B cell (primary cell): ENCODE measurements around the gene PRR18. TPM values are rescaled to one million over a fixed set of nuclear protein-coding genes. Genes with fewer than 3 reads are reported as not detected.

Experiments
- ATAC-seq: fragments of 200-7000 bp; cut with Tn5 transposase; one replicate; pipeline ENCODE4 v1.10.0; 2021; ENCODE audit warnings: low read depth, mild to moderate bottlenecking, moderate number of reproducible peaks, moderate library complexity
- CTCF ChIA-PET: fragments of 350-600 bp; sonication (Branson Sonifier 250); formaldehyde crosslinking; loops from one replicate; lab custom pipeline; 2021; ENCODE audit warnings: antibody characterized with exemption, inconsistent platforms; lab: Charles Lee
- POLR2A ChIA-PET: fragments of 350-600 bp; sonication (Branson Sonifier 250); formaldehyde crosslinking; loops from one replicate; lab custom pipeline; 2021; ENCODE audit warnings: antibody characterized with exemption; lab: Charles Lee
- DNase-seq: peaks from one replicate; pipeline ENCODE4 v3.0.0; 2013
- H2AFZ ChIP-seq: 2 replicates; pipeline ENCODE4 v1.6.1; 2012; ENCODE audit warnings: mild to moderate bottlenecking, low read depth, low read length; ENCODE audit not compliant: insufficient read depth, poor library complexity, severe bottlenecking
- H3K27ac ChIP-seq, 2 donors: 1 replicate in 1 of 2; 2 replicates in 1 of 2; pipeline ENCODE4 v1.5.1; 2012 to 2013; ENCODE audit warnings: low read length in 2 of 2, mild to moderate bottlenecking in 2 of 2, moderate library complexity in 1 of 2
- H3K27me3 ChIP-seq, 4 experiments: fragments of 200-600 bp in 1 of 4; sonication (generic) in 1 of 4; replicated peaks in 1 of 4; 1 replicate in 2 of 4; 2 replicates in 2 of 4; pipeline versions ENCODE4 v1.6.1 to v1.7.0; 2013 to 2016; ENCODE audit warnings: low read length in 3 of 4, mild to moderate bottlenecking in 2 of 4, mixed read lengths in 1 of 4, moderate library complexity in 1 of 4; ENCODE audit not compliant: insufficient read depth in 4 of 4, control insufficient read depth in 3 of 4; ENCODE audit errors: control extremely low read depth in 1 of 4
- H3K36me3 ChIP-seq, 2 experiments: replicated peaks in 1 of 2; 1 replicate in 1 of 2; 2 replicates in 1 of 2; pipeline versions ENCODE4 v1.6.1 to v1.7.1; 2013; ENCODE audit warnings: low read length in 1 of 2; ENCODE audit not compliant: insufficient read depth in 2 of 2, control insufficient read depth in 1 of 2; ENCODE audit errors: control extremely low read depth in 1 of 2, extremely low read depth in 1 of 2
- H3K4me1 ChIP-seq, 2 donors: fragments of 200-600 bp in 1 of 2; sonication (generic) in 1 of 2; 1 replicate in 1 of 2; 2 replicates in 1 of 2; pipeline versions ENCODE4 v1.5.1 to v1.6.1; 2013 to 2017; ENCODE audit warnings: low read length in 2 of 2; ENCODE audit not compliant: control insufficient read depth in 2 of 2, insufficient read depth in 2 of 2
- H3K4me2 ChIP-seq: replicated peaks from 2 replicates; pipeline ENCODE3; 2012; ENCODE audit warnings: mild to moderate bottlenecking, low read depth, low read length; ENCODE audit not compliant: poor library complexity, severe bottlenecking
- H3K4me3 ChIP-seq, 5 experiments: fragments of 200-600 bp in 1 of 5; sonication (generic) in 1 of 5; 1 replicate in 3 of 5; 2 replicates in 2 of 5; pipeline versions ENCODE4 v1.5.1 to v1.7.0; 2011 to 2016; ENCODE audit warnings: low read length in 4 of 5, mild to moderate bottlenecking in 4 of 5, low read depth in 2 of 5, control low read depth in 1 of 5, moderate library complexity in 1 of 5; ENCODE audit not compliant: insufficient read depth in 1 of 5; ENCODE audit errors: control extremely low read depth in 1 of 5, extremely low read depth in 1 of 5
- H3K79me2 ChIP-seq: fragments of 200-600 bp; sonication (generic); one replicate; pipeline ENCODE4 v1.6.0; 2016; ENCODE audit warnings: low read length; ENCODE audit not compliant: control insufficient read depth, insufficient read depth
- H3K9ac ChIP-seq: fragments of 200-600 bp; sonication (generic); 2 replicates; pipeline ENCODE4 v1.6.1; 2017; ENCODE audit warnings: mild to moderate bottlenecking, low read length, moderate library complexity
- H3K9me3 ChIP-seq, 3 donors: one replicate each; pipeline versions ENCODE4 v1.6.1 to v1.7.1; 2013; ENCODE audit warnings: low read length in 2 of 3; ENCODE audit not compliant: control insufficient read depth in 2 of 3, insufficient read depth in 1 of 3; ENCODE audit errors: control extremely low read depth in 1 of 3
- H4K20me1 ChIP-seq: 2 replicates; pipeline ENCODE4 v1.6.0; 2012; ENCODE audit warnings: mild to moderate bottlenecking, low read length; ENCODE audit not compliant: insufficient read depth, control insufficient read depth, poor library complexity, severe bottlenecking
- H3K27ac Mint-ChIP-seq: one replicate; pipeline ENCODE4 v1.8.0; 2021; ENCODE audit warnings: mixed read lengths
- H3K27me3 Mint-ChIP-seq: one replicate; pipeline ENCODE4 v1.8.0; 2021; ENCODE audit warnings: mixed read lengths
- H3K4me1 Mint-ChIP-seq: one replicate; pipeline ENCODE4 v1.8.0; 2021; ENCODE audit warnings: mixed read lengths
- H3K4me3 Mint-ChIP-seq: one replicate; pipeline ENCODE4 v1.8.0; 2021; ENCODE audit warnings: mixed read lengths
- H3K9me3 Mint-ChIP-seq: one replicate; pipeline ENCODE4 v1.8.0; 2022; ENCODE audit warnings: mixed read lengths; ENCODE audit not compliant: insufficient read depth
- WGBS: methylation state at CpG from one replicate; pipeline ENCODE4 v1.1.5; 2013; ENCODE audit warnings: missing lambda C conversion rate; ENCODE audit not compliant: insufficient coverage; 5-methylcytosine and 5-hydroxymethylcytosine counted together
- intact Hi-C: fragments of 100-400 bp; cut with micrococcal nuclease; formaldehyde crosslinking; loops from one replicate; pipeline ENCODE4 v1.10.0; 2022
- polyA plus RNA-seq: library from polyadenylated mRNA; depleted of rRNA; stranded (reverse); fragments of >200 nt; gene quantifications from 2 replicates; pipeline ENCODE4 v1.2.3, GENCODE V29; 2012
- total RNA-seq, 2 donors: library from RNA; stranded (reverse); fragments of 120-200 nt in 1 of 2; gene quantifications; 1 replicate in 1 of 2; 2 replicates in 1 of 2; pipeline versions ENCODE4 v1.2.3 to v1.2.4, GENCODE V29; 2013 to 2022
- TF ChIP-seq, protein P1 (sequence below): fragments of 200-600 bp; IDR thresholded peaks from one replicate; pipeline ENCODE4 v1.8.0; 2022; ENCODE audit warnings: antibody characterized with exemption, mild to moderate bottlenecking

PRR18 gene
- total and polyA plus RNA-seq, 2 donors (not counting 1 experiment from before 2014, with no cell fraction given), result not detected

DNA sequence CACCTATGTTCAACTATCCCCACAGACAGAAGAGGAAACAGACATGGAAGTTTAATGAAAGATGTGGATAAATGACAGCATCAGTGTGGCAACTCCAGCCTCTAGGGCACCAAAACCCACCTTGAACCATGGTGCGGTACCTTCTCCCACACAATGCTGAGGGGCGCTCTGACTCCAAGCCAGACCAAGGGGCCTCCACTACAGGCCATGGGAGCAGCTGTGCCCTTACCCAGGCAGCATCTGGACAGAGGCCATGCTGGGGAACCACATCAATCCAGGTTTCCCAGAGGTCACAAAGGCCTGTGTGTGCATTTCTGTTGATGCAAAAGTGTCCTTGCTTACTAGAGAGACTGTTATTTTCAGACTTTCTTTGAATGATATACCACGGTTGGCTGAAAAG, 4.1 kb downstream of the PRR18 start:
- CTCF ChIA-PET, result interaction anchor here (1.5 to 15.9 kb wide), 3 partner anchors 9 to 93 kb away, joined by 3 to 266 read pairs (median 9); no protein-coding TSS in a partner anchor
- Histone ChIP-seq H4K20me1 (no peaks in the 10 kb centered on the region), H3K9me3 (no peaks in the 10 kb centered on the region), H3K9ac (no peak overlapping the region), H3K4me3 (no peak overlapping the region), H3K79me2 (no peaks in the 10 kb centered on the region), H3K27me3 (peaks cover 0 to 38% (median 22%) of the 10 kb centered on the region in 4 experiments), H3K36me3 (no peaks in the 10 kb centered on the region), H3K4me2 (no peak overlapping the region), H3K27ac (no peak overlapping the region), H3K4me1 (peaks cover 13 to 17% of the 10 kb centered on the region in 2 donors), H2AFZ (no peak overlapping the region)
- Mint-ChIP-seq H3K9me3 (no peaks in the 10 kb centered on the region), H3K4me3 (no peak overlapping the region), H3K27me3 (peaks cover 50% of the 10 kb centered on the region), H3K27ac (no peak overlapping the region), H3K4me1 (peaks cover 8% of the 10 kb centered on the region)
- ATAC-seq (no peak), DNase-seq (no peak)
- WGBS, result 100% methylated on average over 2 of the region's 3 CpGs
- TF ChIP-seq, protein P1, sequence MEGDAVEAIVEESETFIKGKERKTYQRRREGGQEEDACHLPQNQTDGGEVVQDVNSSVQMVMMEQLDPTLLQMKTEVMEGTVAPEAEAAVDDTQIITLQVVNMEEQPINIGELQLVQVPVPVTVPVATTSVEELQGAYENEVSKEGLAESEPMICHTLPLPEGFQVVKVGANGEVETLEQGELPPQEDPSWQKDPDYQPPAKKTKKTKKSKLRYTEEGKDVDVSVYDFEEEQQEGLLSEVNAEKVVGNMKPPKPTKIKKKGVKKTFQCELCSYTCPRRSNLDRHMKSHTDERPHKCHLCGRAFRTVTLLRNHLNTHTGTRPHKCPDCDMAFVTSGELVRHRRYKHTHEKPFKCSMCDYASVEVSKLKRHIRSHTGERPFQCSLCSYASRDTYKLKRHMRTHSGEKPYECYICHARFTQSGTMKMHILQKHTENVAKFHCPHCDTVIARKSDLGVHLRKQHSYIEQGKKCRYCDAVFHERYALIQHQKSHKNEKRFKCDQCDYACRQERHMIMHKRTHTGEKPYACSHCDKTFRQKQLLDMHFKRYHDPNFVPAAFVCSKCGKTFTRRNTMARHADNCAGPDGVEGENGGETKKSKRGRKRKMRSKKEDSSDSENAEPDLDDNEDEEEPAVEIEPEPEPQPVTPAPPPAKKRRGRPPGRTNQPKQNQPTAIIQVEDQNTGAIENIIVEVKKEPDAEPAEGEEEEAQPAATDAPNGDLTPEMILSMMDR, result no peak
- intact Hi-C loops, result no loop called here
- POLR2A ChIA-PET, result no interaction called here

DNA sequence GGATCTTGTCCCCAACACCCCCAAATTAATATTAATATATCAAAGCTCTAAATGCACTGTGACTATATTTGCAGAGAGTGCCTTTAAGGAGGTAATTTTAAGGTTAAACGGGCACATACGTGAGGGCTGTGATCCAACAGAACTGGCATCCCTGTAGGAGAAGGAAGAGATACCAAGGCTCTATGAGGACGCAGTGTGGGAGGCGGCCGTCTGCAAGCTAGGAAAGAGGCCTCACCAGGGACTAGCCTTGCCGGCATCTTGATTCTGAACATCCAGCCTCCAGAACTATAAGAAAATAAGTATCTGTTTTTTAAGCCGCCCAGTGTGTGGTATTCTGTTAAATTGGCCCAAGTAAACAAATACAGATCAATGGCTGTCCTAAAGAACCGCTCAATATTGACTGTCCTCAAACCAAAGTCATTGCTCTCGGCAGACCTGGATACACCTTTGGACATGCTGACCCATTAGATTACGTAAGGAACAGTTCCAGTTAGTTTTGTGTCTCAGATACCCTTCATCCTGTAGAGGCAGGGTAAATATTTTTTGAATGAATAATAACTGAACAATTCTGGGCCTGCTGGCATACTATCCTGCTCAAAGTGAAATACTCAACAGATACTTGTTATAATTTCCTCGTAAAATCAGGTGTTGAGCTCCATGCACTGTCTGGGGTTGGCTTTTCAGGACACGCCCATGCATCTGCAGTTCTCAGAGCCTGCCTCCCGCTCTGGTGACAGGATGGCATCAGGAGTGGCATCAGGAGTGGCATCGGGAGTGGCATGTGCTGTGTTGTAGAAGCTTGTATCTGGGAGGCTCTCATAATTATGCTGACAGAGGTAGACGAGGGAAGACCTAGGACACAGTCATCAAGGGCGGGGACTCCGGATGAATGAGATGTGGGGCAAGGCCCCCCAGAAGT, 6.3 kb downstream of the PRR18 start:
- no peaks in the 10 kb centered on the region for H4K20me1 ChIP-seq
- intact Hi-C loops, result no loop called here
- H3K4me1 Mint-ChIP-seq, result peaks cover 3% of the 10 kb centered on the region
- H2AFZ ChIP-seq, result no peak overlapping the region
- ChIA-PET CTCF (interaction anchor here (1.5 to 15.9 kb wide), 2 partner anchors 11 to 95 kb away, joined by 9 to 266 read pairs; no protein-coding TSS in a partner anchor), POLR2A (no interaction called here)
- TF ChIP-seq, protein P1, result no peak
- no peak for DNase-seq
- peaks cover 2 to 4% of the 10 kb centered on the region in 2 donors for H3K4me1 ChIP-seq
- no peak for ATAC-seq
- WGBS, result 97% methylated on average over 11 of the region's 17 CpGs
- H3K27me3 Mint-ChIP-seq, result peaks cover 54% of the 10 kb centered on the region
- H3K9me3 ChIP-seq, result no peaks in the 10 kb centered on the region
- H3K4me3 Mint-ChIP-seq, result no peak overlapping the region
- no peak overlapping the region for H3K4me3 ChIP-seq
- H3K79me2 ChIP-seq, result no peaks in the 10 kb centered on the region
- no peaks in the 10 kb centered on the region for H3K36me3 ChIP-seq
- no peak overlapping the region for H3K27ac ChIP-seq
- H3K27me3 ChIP-seq, result peaks cover 0 to 28% (median 14%) of the 10 kb centered on the region in 4 experiments
- no peak overlapping the region for H3K9ac ChIP-seq
- H3K9me3 Mint-ChIP-seq, result no peaks in the 10 kb centered on the region
- H3K4me2 ChIP-seq, result no peak overlapping the region
- no peak overlapping the region for H3K27ac Mint-ChIP-seq
